K562 (cell line): ENCODE results near the gene KLK15. TPM values are rescaled to one million over a fixed set of nuclear protein-coding genes. Genes with fewer than 3 reads are reported as not detected.
A peak's percentile ranks its signal among the peaks of the same experiment; 100 is the strongest.

Experiments
- ATAC-seq: fragments of 200-7000 bp; cut with Tn5 transposase; 3 replicates; pipeline ENCODE4 v1.9.1; 2020; ENCODE audit warnings: moderate library complexity
- BruUV-seq: library from RNA; stranded (reverse); fragments of 400-500 nt; replicated peaks from 2 replicates; lab custom pipeline; 2021; lab: Mats Ljungman, UMichigan
- CTCF ChIA-PET: fragments of 300-600 bp; formaldehyde crosslinking; extraction: SDS; loops from one replicate; lab custom pipeline; 2021; ENCODE audit warnings: low intra/inter-chr PET ratio; lab: Yijun Ruan, JAX
- POLR2A ChIA-PET: fragments of 300-600, 350-650 bp; sonication (Branson Sonifier 250); formaldehyde crosslinking; extraction: SDS; loops from one replicate; lab custom pipeline; 2021; ENCODE audit warnings: antibody characterized with exemption, inconsistent platforms; lab: Yijun Ruan, JAX
- DNase-seq, 4 experiments: peaks; one replicate each; pipeline versions ENCODE4 v3.0.0 to v3.0.0-alpha.2; 2011 to 2018; ENCODE audit warnings: low spot score in 3 of 4, mixed read lengths in 3 of 4; ENCODE audit errors: extremely low read depth in 1 of 4
- FAIRE-seq: peaks from 2 replicates; lab custom pipeline; 2011; peaks lifted over from hg19 to GRCh38; lab: Jason Lieb, UNC
- H2AFZ ChIP-seq: 2 replicates; pipeline ENCODE4 v1.6.0; 2011; ENCODE audit warnings: low read depth, low read length, control low read depth, inconsistent platforms
- H3K27ac ChIP-seq: fragments of 200-600 bp; 3 replicates; pipeline ENCODE4 v1.8.0; 2011; ENCODE audit warnings: low read depth, mild to moderate bottlenecking, control low read depth, inconsistent platforms, low read length, moderate library complexity, mixed read lengths; ENCODE audit errors: extremely low read depth
- H3K27me3 ChIP-seq, 2 experiments: fragments of 300-600 bp in 1 of 2; 2 replicates in 1 of 2; 3 replicates in 1 of 2; pipeline versions ENCODE4 v1.6.0 to v1.8.0; 2011; ENCODE audit warnings: inconsistent platforms in 2 of 2, low read length in 2 of 2, mild to moderate bottlenecking in 1 of 2, mixed read lengths in 1 of 2, moderate library complexity in 1 of 2; ENCODE audit not compliant: control insufficient read depth in 2 of 2, insufficient read depth in 2 of 2
- H3K36me3 ChIP-seq: fragments of 300-600 bp; 3 replicates; pipeline ENCODE4 v1.8.0; 2011; ENCODE audit warnings: mild to moderate bottlenecking, low read length, inconsistent platforms; ENCODE audit not compliant: control insufficient read depth, insufficient read depth
- H3K4me1 ChIP-seq, 2 experiments: fragments of 200-600 bp in 1 of 2; replicated peaks in 1 of 2; 2 replicates in 1 of 2; 3 replicates in 1 of 2; pipeline versions ENCODE4 v1.5.1 to v1.8.0; 2011; ENCODE audit warnings: inconsistent platforms in 2 of 2, low read length in 2 of 2, mild to moderate bottlenecking in 1 of 2, mixed read lengths in 1 of 2, moderate library complexity in 1 of 2; ENCODE audit not compliant: control insufficient read depth in 2 of 2, insufficient read depth in 2 of 2
- H3K4me2 ChIP-seq: 2 replicates; pipeline ENCODE4 v1.6.1; 2011; ENCODE audit warnings: low read length, control low read depth, inconsistent platforms, mixed read lengths; ENCODE audit not compliant: insufficient read depth
- H3K4me3 ChIP-seq: fragments of 200-600 bp; sonication (generic), shearing (Covaris generic); 2 replicates; pipeline ENCODE4 v1.5.1; 2016; ENCODE audit warnings: control low read depth, inconsistent platforms
- H3K79me2 ChIP-seq: fragments of 200-600 bp; 3 replicates; pipeline ENCODE4 v1.8.0; 2011; ENCODE audit warnings: low read length, inconsistent platforms; ENCODE audit not compliant: control insufficient read depth, insufficient read depth
- H3K9ac ChIP-seq, 2 experiments: 2 replicates each; pipeline versions ENCODE4 v1.6.0 to v1.6.1; 2011; ENCODE audit warnings: low read depth in 2 of 2, low read length in 2 of 2, control low read depth in 1 of 2, inconsistent platforms in 1 of 2, mild to moderate bottlenecking in 1 of 2, mixed read lengths in 1 of 2; ENCODE audit not compliant: insufficient read depth in 1 of 2
- H3K9me1 ChIP-seq: one replicate; pipeline ENCODE4 v1.6.0; 2011; ENCODE audit warnings: inconsistent platforms, mild to moderate bottlenecking, low read length, moderate library complexity; ENCODE audit not compliant: control insufficient read depth, insufficient read depth
- H3K9me3 ChIP-seq: replicated peaks from 2 replicates; pipeline ENCODE4 v1.5.1; 2011; ENCODE audit warnings: low read depth, low read length, inconsistent platforms; ENCODE audit not compliant: control insufficient read depth, insufficient read depth
- H4K20me1 ChIP-seq: replicated peaks from 2 replicates; pipeline ENCODE4 v1.6.1; 2011; ENCODE audit warnings: low read length, inconsistent platforms, mixed read lengths; ENCODE audit not compliant: control insufficient read depth, insufficient read depth
- CREB1 ChIP-seq, 2 experiments: sonication (generic) in 1 of 2; formaldehyde crosslinking in 1 of 2; IDR thresholded peaks; 2 replicates each; pipeline versions ENCODE4 v1.6.1 to v1.8.0; 2012 to 2022; ENCODE audit warnings: inconsistent platforms in 1 of 2, mild to moderate bottlenecking in 1 of 2, missing genetic modification reagents in 1 of 2, moderate library complexity in 1 of 2
- CTBP1 ChIP-seq: fragments of 450-650 bp; IDR thresholded peaks from 2 replicates; pipeline ENCODE4 v1.6.1; 2016; ENCODE audit warnings: borderline replicate concordance
- ETV5 ChIP-seq: sonication (generic); formaldehyde crosslinking; IDR thresholded peaks from 2 replicates; pipeline ENCODE4 v1.4.0; 2020; ENCODE audit warnings: low read depth, mild to moderate bottlenecking, missing genetic modification reagents
- HDGF ChIP-seq: fragments of 450-650 bp; IDR thresholded peaks from 2 replicates; pipeline ENCODE4 v1.6.1; 2016
- HNRNPK ChIP-seq: fragments of 200-400 bp; formaldehyde crosslinking; IDR thresholded peaks from one replicate; pipeline ENCODE4 v1.6.1; 2018; ENCODE audit warnings: mild to moderate bottlenecking, low read depth, low read length; ENCODE audit not compliant: poor library complexity, severe bottlenecking
- NCOR1 ChIP-seq: fragments of 450-650 bp; IDR thresholded peaks from 2 replicates; pipeline ENCODE4 v1.6.1; 2016; ENCODE audit warnings: mild to moderate bottlenecking, moderate library complexity
- PTBP1 ChIP-seq: fragments of 200-400 bp; formaldehyde crosslinking; IDR thresholded peaks from 2 replicates; pipeline ENCODE4 v1.6.1; 2017; ENCODE audit warnings: low read depth, low read length
- RAD21 ChIP-seq, 2 experiments: fragments of 250-450 bp in 1 of 2; fragments of 450-650 bp in 1 of 2; sonication (Bioruptor Pico) in 1 of 2; formaldehyde crosslinking in 1 of 2; IDR thresholded peaks in 1 of 2; conservative IDR thresholded peaks in 1 of 2; 2 replicates each; pipeline versions ENCODE4 v1.4.0 to v1.8.0; 2020 to 2022; ENCODE audit warnings: mild to moderate bottlenecking in 2 of 2, moderate library complexity in 1 of 2
- RBFOX2 ChIP-seq: fragments of 200-400 bp; formaldehyde crosslinking; IDR thresholded peaks from 2 replicates; pipeline ENCODE4 v1.6.1; 2017; ENCODE audit warnings: low read depth, mild to moderate bottlenecking, low read length, moderate library complexity
- RBM34 ChIP-seq: fragments of 200-400 bp; formaldehyde crosslinking; IDR thresholded peaks from 2 replicates; pipeline ENCODE4 v1.6.1; 2018; ENCODE audit warnings: low read length, borderline replicate concordance; ENCODE audit not compliant: insufficient read depth
- SMARCA5 ChIP-seq: fragments of 450-650 bp; IDR thresholded peaks from 2 replicates; pipeline ENCODE4 v1.6.1; 2016
- SNIP1 ChIP-seq: fragments of 450-650 bp; IDR thresholded peaks from 2 replicates; pipeline ENCODE4 v1.7.1; 2017; ENCODE audit warnings: low read depth, mild to moderate bottlenecking
- SP1 ChIP-seq: sonication (generic); formaldehyde crosslinking; IDR thresholded peaks from 2 replicates; pipeline ENCODE4 v1.8.1; 2022; ENCODE audit warnings: mild to moderate bottlenecking, missing genetic modification reagents
- SUPT5H ChIP-seq: fragments of 450-650 bp; IDR thresholded peaks from 2 replicates; pipeline ENCODE4 v1.6.1; 2016
- TEAD4 ChIP-seq, 2 experiments: sonication (generic) in 1 of 2; formaldehyde crosslinking in 1 of 2; IDR thresholded peaks; 2 replicates each; pipeline versions ENCODE4 v1.6.1 to v1.8.0; 2012 to 2022; ENCODE audit warnings: borderline replicate concordance in 1 of 2, inconsistent platforms in 1 of 2, low read length in 1 of 2, mild to moderate bottlenecking in 1 of 2, missing genetic modification reagents in 1 of 2
- ZNF184 ChIP-seq: sonication (generic); formaldehyde crosslinking; IDR thresholded peaks from 2 replicates; pipeline ENCODE4 v1.5.0; 2020; ENCODE audit warnings: missing genetic modification reagents
- ZNF282 ChIP-seq: sonication (generic); formaldehyde crosslinking; IDR thresholded peaks from 2 replicates; pipeline ENCODE4 v1.8.1; 2023; ENCODE audit warnings: missing genetic modification reagents
- ZNF444 ChIP-seq: fragments of 250-450 bp; sonication (Bioruptor Pico); IDR thresholded peaks from 2 replicates; pipeline ENCODE4 v1.4.0; 2020; ENCODE audit warnings: mild to moderate bottlenecking, moderate library complexity
- ZNF79 ChIP-seq: fragments of 250-450 bp; sonication (Bioruptor Pico); IDR thresholded peaks from 2 replicates; pipeline ENCODE4 v1.4.0; 2020; ENCODE audit warnings: low read depth, mild to moderate bottlenecking, moderate library complexity
- WGBS: fragments of 100-300 bp; shearing (Covaris generic); methylation state at CpG from one replicate; pipeline ENCODE4 v1.1.6; 2016; ENCODE audit warnings: low coverage, mixed read lengths; ENCODE audit not compliant: insufficient coverage; ENCODE audit errors: missing lambda C conversion rate; 5-methylcytosine and 5-hydroxymethylcytosine counted together
- in situ Hi-C: fragments of 300-500 bp; cut with MboI; formaldehyde crosslinking; loops from 4 replicates; pipeline ENCODE4 v1.15.0; 2018; ENCODE audit warnings: inconsistent platforms, mixed read lengths
- intact Hi-C: fragments of 100-400 bp; cut with micrococcal nuclease; formaldehyde crosslinking; loops from 2 replicates; pipeline ENCODE4 v1.14.2; 2022
- polyA plus RNA-seq, 8 experiments: library from polyadenylated mRNA; depleted of rRNA in 4 of 8; stranded (reverse) in 5 of 8; unstranded in 3 of 8; fragments of >200 nt; fragmentation: Nextera tagmentation in 2 of 8; fragmentation: Illumina TruSeq in 1 of 8; extraction: Ambion mirVana in 2 of 8; extraction: Trizol in 1 of 8; gene quantifications; 2 replicates each; pipeline versions ENCODE4 v1.2.1 to v1.2.3, GENCODE V29; 2011 to 2014; ENCODE audit warnings: inconsistent platforms in 1 of 8, missing spikeins in 1 of 8
- total RNA-seq, 7 experiments: library from RNA; depleted of rRNA in 6 of 7; stranded (reverse); fragments of >200 nt in 6 of 7; fragmentation: Illumina TruSeq in 2 of 7; extraction: Trizol in 2 of 7; gene quantifications; 2 replicates each; pipeline versions ENCODE4 v1.2.1 to v1.2.3, GENCODE V29; 2011 to 2021; ENCODE audit warnings: low replicate concordance in 1 of 7
- TF ChIP-seq, protein P1 (sequence below): IDR thresholded peaks from 2 replicates; pipeline ENCODE4 v1.6.1; 2014; ENCODE audit warnings: antibody characterized with exemption

The KLK15 gene
- total and polyA plus RNA-seq, 9 of the 15 experiments (the other 6 are each of a cell fraction or from before 2014, with no cell fraction given): not detected

GRCh38 chr19:50796128-50796633, 37.2 kb downstream of the KLK15 start (continued):
- TF ChIP-seq CTBP1 (peak; percentile 54; the same call in 1 of the 2 replicates), ZNF282 (CRISPR knock-in tag) (no peak), RBFOX2 (peak; percentile 5; the same call in 1 of the 2 replicates), RAD21 (CRISPR knock-in tag; conservative IDR thresholded peaks at IDR 0.05 in 1 of 2, IDR thresholded peaks at IDR 0.05 in 1 of 2) (0 out of 4 replicates have a peak, but pooled peaks of 1 of the 2 experiments have one; percentile 32), CREB1 (IDR thresholded peaks at IDR 0.05) (0 out of 2 replicates have a peak, but pooled peaks have one; percentile 2), CREB1 (CRISPR knock-in tag; IDR thresholded peaks at IDR 0.05) (no peak), ETV5 (peak; percentile 55; the same call in 1 of the 2 replicates), ZNF184 (CRISPR knock-in tag) (no peak), HNRNPK (no peak), NCOR1 (no peak; the same call in 1 of the 2 replicates), SMARCA5 (no peak)
- TF ChIP-seq, all 486 proteins: peak for 26

DNA sequence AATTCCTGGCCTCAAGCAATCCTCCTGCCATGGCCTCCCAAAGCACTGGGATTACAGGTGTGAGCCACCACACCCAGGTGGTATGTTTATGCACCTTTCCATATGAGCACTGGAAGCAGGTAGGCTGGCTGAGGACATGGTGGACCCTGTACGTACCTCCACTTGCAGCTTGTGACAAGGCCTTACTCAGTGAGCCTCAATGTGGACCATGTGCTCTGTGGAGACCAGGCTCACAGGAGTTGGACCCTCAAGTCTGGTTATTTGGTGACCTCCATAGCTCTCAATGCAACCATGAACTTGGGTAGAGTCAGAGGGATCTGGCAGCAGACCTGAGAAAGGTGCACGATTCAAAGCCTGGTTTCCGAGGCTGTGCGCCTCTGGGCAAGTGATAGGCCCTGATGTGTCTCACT, 37.7 kb downstream of the KLK15 start:
- in situ Hi-C loops: no loop called here
- Histone ChIP-seq H2AFZ (no peak overlapping the region), H3K4me3 (no peak overlapping the region), H3K9ac (no peak overlapping the region), H3K27ac (peak overlapping the region; percentile 33; the same call in 1 of the 3 replicates), H3K36me3 (peaks cover 51% of the 10 kb centered on the region), H3K9me3 (no peaks in the 10 kb centered on the region), H3K4me2 (no peak overlapping the region), H4K20me1 (peaks cover 44% of the 10 kb centered on the region), H3K4me1 (peaks cover 7 to 66% of the 10 kb centered on the region in 2 experiments; a peak in 4 of 5 replicates), H3K27me3 (no peaks in the 10 kb centered on the region), H3K79me2 (peaks cover 12% of the 10 kb centered on the region), H3K9me1 (peaks cover 15% of the 10 kb centered on the region)
- peak; percentile 25 for ATAC-seq
- 68% methylated on average over 4 of the region's 4 CpGs for WGBS
- CTCF ChIA-PET: no interaction called here
- DNase-seq: peak in 1 of 4 experiments; percentile 51
- BruUV-seq: no TSS peak
- peak; percentile 81 for FAIRE-seq
- intact Hi-C loops: loop anchor here (2.0 kb wide), 1 partner anchor 127 kb away; no protein-coding TSS in a partner anchor
- POLR2A ChIA-PET: interaction anchor here (0.6 to 3.7 kb wide), 21 partner anchors 9 to 425 kb away, joined by 3 to 58 read pairs (median 4); partner anchors contain the start of genes KLK13 and KLK3
- TF ChIP-seq SNIP1 (no peak), SP1 (0 out of 2 replicates have a peak, but pooled peaks have one; percentile 9), RBM34 (no peak), PTBP1 (peak; percentile 60; the same call in 1 of the 2 replicates), ZNF79 (CRISPR knock-in tag) (no peak), HDGF (no peak), SUPT5H (peak; percentile 61), TEAD4 (IDR thresholded peaks at IDR 0.05; ENCODE audit: low read length) (0 out of 2 replicates have a peak, but pooled peaks have one; percentile 3), TEAD4 (CRISPR knock-in tag; IDR thresholded peaks at IDR 0.05; ENCODE audit: borderline replicate concordance) (no peak), CREB1 (IDR thresholded peaks at IDR 0.05) (0 out of 2 replicates have a peak, but pooled peaks have one; percentile 13), CREB1 (CRISPR knock-in tag; IDR thresholded peaks at IDR 0.05) (no peak), ZNF444 (no peak)
- TF ChIP-seq, protein P1, sequence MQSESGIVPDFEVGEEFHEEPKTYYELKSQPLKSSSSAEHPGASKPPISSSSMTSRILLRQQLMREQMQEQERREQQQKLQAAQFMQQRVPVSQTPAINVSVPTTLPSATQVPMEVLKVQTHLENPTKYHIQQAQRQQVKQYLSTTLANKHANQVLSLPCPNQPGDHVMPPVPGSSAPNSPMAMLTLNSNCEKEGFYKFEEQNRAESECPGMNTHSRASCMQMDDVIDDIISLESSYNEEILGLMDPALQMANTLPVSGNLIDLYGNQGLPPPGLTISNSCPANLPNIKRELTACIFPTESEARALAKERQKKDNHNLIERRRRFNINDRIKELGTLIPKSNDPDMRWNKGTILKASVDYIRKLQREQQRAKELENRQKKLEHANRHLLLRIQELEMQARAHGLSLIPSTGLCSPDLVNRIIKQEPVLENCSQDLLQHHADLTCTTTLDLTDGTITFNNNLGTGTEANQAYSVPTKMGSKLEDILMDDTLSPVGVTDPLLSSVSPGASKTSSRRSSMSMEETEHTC: no peak
